Globus pallidus (tissue), 1 donor: ENCODE measurements around the gene ELF4.

Source experiments
- DNase-seq: peaks from one replicate; pipeline ENCODE4 v3.0.0-alpha.2; 2015; ENCODE audit warnings: low spot score

The ELF4 gene

GRCh38 chrX:130083656-130084382, 26.5 kb downstream of the ELF4 start:
- no peak for DNase-seq

- no peak for DNase-seq
Observed at GRCh38 chrX:130083107-130083490, 27.2 kb downstream of the ELF4 start.

- no peak for DNase-seq
Observed at GRCh38 chrX:130082244-130083106, 27.8 kb downstream of the ELF4 start.

GRCh38 chrX:130081421-130082045, 28.8 kb downstream of the ELF4 start:
- DNase-seq = no peak

GRCh38 chrX:130080791-130081367, 29.4 kb downstream of the ELF4 start:
- DNase-seq = no peak

GRCh38 chrX:130079824-130080406, 30.4 kb downstream of the ELF4 start:
- peak; percentile 60 for DNase-seq

GRCh38 chrX:130075777-130076176, 34.5 kb downstream of the ELF4 start:
- DNase-seq = no peak

GRCh38 chrX:130072345-130072740, 38.0 kb downstream of the ELF4 start:
- DNase-seq = no peak

- no peak for DNase-seq
Observed at GRCh38 chrX:130071611-130072344, 38.5 kb downstream of the ELF4 start.

- DNase-seq = no peak
Observed at GRCh38 chrX:130066975-130067615, 43.2 kb downstream of the ELF4 start.

- DNase-seq = peak; percentile 52
Observed at GRCh38 chrX:130060122-130061069, 49.9 kb downstream of the ELF4 start.

GRCh38 chrX:130058652-130059051, 51.6 kb downstream of the ELF4 start:
- no peak for DNase-seq

- DNase-seq = no peak
Observed at GRCh38 chrX:130057209-130057608, 53.1 kb downstream of the ELF4 start.

GRCh38 chrX:130055899-130056298, 54.4 kb downstream of the ELF4 start:
- DNase-seq = no peak

- DNase-seq = no peak
Observed at GRCh38 chrX:130055103-130055502, 55.2 kb downstream of the ELF4 start.

- no peak for DNase-seq
Observed at GRCh38 chrX:130053236-130053635, 57.1 kb downstream of the ELF4 start.

GRCh38 chrX:130051176-130051845, 59.0 kb downstream of the ELF4 start:
- no peak for DNase-seq

GRCh38 chrX:130049821-130050220, 60.5 kb downstream of the ELF4 start:
- no peak for DNase-seq

GRCh38 chrX:130048686-130049222, 61.5 kb downstream of the ELF4 start:
- no peak for DNase-seq
